Activated CD4-positive, alpha-beta T cell treated with anti-CD3 and anti-CD28 coated beads for 36 hours (primary cell): ENCODE results near the gene FBXL16. TPM values are rescaled to one million over a fixed set of nuclear protein-coding genes. Genes with fewer than 3 reads are reported as not detected.

ENCODE experiments used
- ATAC-seq: fragments of 200-7000 bp; cut with Tn5 transposase; one replicate; pipeline ENCODE4 v1.10.0; 2021; ENCODE audit warnings: mild to moderate bottlenecking, moderate library complexity
- CTCF ChIA-PET: fragments of 350-600 bp; sonication (Branson Sonifier 250); formaldehyde crosslinking; loops from one replicate; lab custom pipeline; 2021; ENCODE audit warnings: antibody characterized with exemption; lab: Charles Lee
- POLR2A ChIA-PET: fragments of 350-600 bp; sonication (Branson Sonifier 250); formaldehyde crosslinking; loops from one replicate; lab custom pipeline; 2021; ENCODE audit warnings: antibody characterized with exemption, inconsistent platforms; lab: Charles Lee
- DNase-seq: peaks from one replicate; pipeline ENCODE4 v3.0.0-alpha.2; 2020
- H3K27ac Mint-ChIP-seq: one replicate; pipeline ENCODE4 v1.8.0; 2021; ENCODE audit warnings: mixed read lengths
- H3K27me3 Mint-ChIP-seq: one replicate; pipeline ENCODE4 v1.8.0; 2021; ENCODE audit warnings: mixed read lengths
- H3K36me3 Mint-ChIP-seq: one replicate; pipeline ENCODE4 v1.8.0; 2021; ENCODE audit warnings: low read depth, mixed read lengths
- H3K4me1 Mint-ChIP-seq: one replicate; pipeline ENCODE4 v1.8.0; 2021; ENCODE audit warnings: mixed read lengths
- H3K4me3 Mint-ChIP-seq: one replicate; pipeline ENCODE4 v1.8.0; 2021; ENCODE audit warnings: mild to moderate bottlenecking, moderate library complexity, mixed read lengths
- H3K9me3 Mint-ChIP-seq: one replicate; pipeline ENCODE4 v1.8.0; 2021; ENCODE audit warnings: low read depth, mixed read lengths
- intact Hi-C, 2 experiments: fragments of 100-400 bp; cut with DNase I in 1 of 2; cut with micrococcal nuclease in 1 of 2; formaldehyde crosslinking; loops; one replicate each; pipeline versions ENCODE4 v1.14.2 to v1.15.1; 2022 to 2024; cut with DNase I, micrococcal nuclease
- total RNA-seq, 2 experiments: library from RNA; stranded (reverse); gene quantifications; one replicate each; pipeline ENCODE4 v1.2.3, GENCODE V29; 2021

Gene FBXL16
- total RNA-seq, 2 experiments from 2014 or later, result 6.1 to 6.8 TPM

GRCh38 chr16:734981-735881 is 29.6 kb upstream of the FBXL16 start:
- CTCF ChIA-PET, result interaction anchor here (0.6 to 2.1 kb wide), 4 partner anchors 8 to 33 kb away, joined by 3 to 15 read pairs (median 5); partner anchors contain the start of gene ANTKMT
- Mint-ChIP-seq H3K36me3 (peaks cover 27% of the 10 kb centered on the region), H3K4me3 (no peak overlapping the region), H3K4me1 (peaks cover 30% of the 10 kb centered on the region), H3K27ac (peak overlapping the region; percentile 49), H3K9me3 (no peaks in the 10 kb centered on the region), H3K27me3 (no peaks in the 10 kb centered on the region)
- POLR2A ChIA-PET, result interaction anchor here (1.3 kb wide), 1 partner anchor 53 kb away, joined by 4 read pairs; the partner anchor contains the start of genes CHTF18 and RPUSD1
- intact Hi-C loops, result loop anchor here in 1 of 2 experiments (5.0 kb wide), 1 partner anchor 577 kb away; no protein-coding TSS in a partner anchor
- DNase-seq (peak; percentile 36), ATAC-seq (no peak)

- no peak overlapping the region for H3K4me3 Mint-ChIP-seq
- DNase-seq, result no peak
- CTCF ChIA-PET, result interaction anchor here (0.7 kb wide), 1 partner anchor 32 kb away, joined by 3 read pairs; no protein-coding TSS in a partner anchor
- POLR2A ChIA-PET, result no interaction called here
- H3K9me3 Mint-ChIP-seq, result no peaks in the 10 kb centered on the region
- no peaks in the 10 kb centered on the region for H3K27me3 Mint-ChIP-seq
- intact Hi-C loops, result loop anchor here in 1 of 2 experiments (5.0 kb wide), 1 partner anchor 578 kb away; no protein-coding TSS in a partner anchor
- H3K27ac Mint-ChIP-seq, result no peak overlapping the region
- no peak for ATAC-seq
- peaks cover 27% of the 10 kb centered on the region for H3K36me3 Mint-ChIP-seq
- H3K4me1 Mint-ChIP-seq, result peaks cover 23% of the 10 kb centered on the region
Observed at GRCh38 chr16:734208-734980, 28.8 kb upstream of the FBXL16 start.

- H3K36me3 Mint-ChIP-seq, result peaks cover 27% of the 10 kb centered on the region
- DNase-seq (peak; percentile 57), ATAC-seq (no peak)
- H3K27ac Mint-ChIP-seq, result no peak overlapping the region
- no peaks in the 10 kb centered on the region for H3K27me3 Mint-ChIP-seq
- H3K4me1 Mint-ChIP-seq, result peaks cover 20% of the 10 kb centered on the region
- H3K9me3 Mint-ChIP-seq, result no peaks in the 10 kb centered on the region
- ChIA-PET CTCF (interaction anchor here (0.5 to 1.1 kb wide), 2 partner anchors 11 to 280 kb away, joined by 3 to 4 read pairs; no protein-coding TSS in a partner anchor), POLR2A (no interaction called here)
- intact Hi-C loops, result loop anchor here in 1 of 2 experiments (5.0 kb wide), 1 partner anchor 579 kb away; no protein-coding TSS in a partner anchor
- no peak overlapping the region for H3K4me3 Mint-ChIP-seq
Observed at GRCh38 chr16:733382-734207, 28.0 kb upstream of the FBXL16 start.

GRCh38 chr16:732936-733335 is 27.3 kb upstream of the FBXL16 start:
- DNase-seq, result peak; percentile 27
- Mint-ChIP-seq H3K27me3 (no peaks in the 10 kb centered on the region), H3K4me3 (no peak overlapping the region), H3K27ac (no peak overlapping the region), H3K4me1 (peaks cover 20% of the 10 kb centered on the region), H3K36me3 (peaks cover 25% of the 10 kb centered on the region), H3K9me3 (no peaks in the 10 kb centered on the region)
- no peak for ATAC-seq
- ChIA-PET CTCF (interaction anchor here (0.5 to 1.1 kb wide), 2 partner anchors 10 to 279 kb away, joined by 3 to 4 read pairs; no protein-coding TSS in a partner anchor), POLR2A (no interaction called here)
- intact Hi-C loops, result loop anchor here in 1 of 2 experiments (5.0 kb wide), 1 partner anchor 579 kb away; no protein-coding TSS in a partner anchor

GRCh38 chr16:732332-732731 is 26.7 kb upstream of the FBXL16 start:
- intact Hi-C loops, result loop anchor here in 1 of 2 experiments (5.0 kb wide), 1 partner anchor 580 kb away; no protein-coding TSS in a partner anchor
- DNase-seq (no peak), ATAC-seq (no peak)
- peaks cover 17% of the 10 kb centered on the region for H3K4me1 Mint-ChIP-seq
- no peak overlapping the region for H3K27ac Mint-ChIP-seq
- H3K36me3 Mint-ChIP-seq, result peaks cover 22% of the 10 kb centered on the region
- CTCF ChIA-PET, result interaction anchor here (0.9 to 1.1 kb wide), 2 partner anchors 9 to 20 kb away, joined by 3 to 4 read pairs; no protein-coding TSS in a partner anchor
- H3K4me3 Mint-ChIP-seq, result no peak overlapping the region
- POLR2A ChIA-PET, result no interaction called here
- no peaks in the 10 kb centered on the region for H3K27me3 Mint-ChIP-seq
- H3K9me3 Mint-ChIP-seq, result no peaks in the 10 kb centered on the region

- ATAC-seq (no peak), DNase-seq (no peak)
- no peaks in the 10 kb centered on the region for H3K27me3 Mint-ChIP-seq
- ChIA-PET POLR2A (no interaction called here), CTCF (interaction anchor here (0.6 to 1.7 kb wide), 2 partner anchors 10 to 1862 kb away, joined by 3 to 7 read pairs; partner anchors contain the start of gene ANTKMT)
- no peaks in the 10 kb centered on the region for H3K9me3 Mint-ChIP-seq
- H3K4me1 Mint-ChIP-seq, result peaks cover 10% of the 10 kb centered on the region
- no peak overlapping the region for H3K27ac Mint-ChIP-seq
- peaks cover 17% of the 10 kb centered on the region for H3K36me3 Mint-ChIP-seq
- no peak overlapping the region for H3K4me3 Mint-ChIP-seq
- intact Hi-C loops, result loop anchor here in 1 of 2 experiments (5.0 kb wide), 1 partner anchor 581 kb away; no protein-coding TSS in a partner anchor
Observed at GRCh38 chr16:730666-731509, 25.3 kb upstream of the FBXL16 start.

GRCh38 chr16:729768-730665 is 24.4 kb upstream of the FBXL16 start:
- DNase-seq, result no peak
- ATAC-seq, result no peak
- no peaks in the 10 kb centered on the region for H3K27me3 Mint-ChIP-seq
- ChIA-PET CTCF (interaction anchor here (0.6 to 1.7 kb wide), 4 partner anchors 9 to 1863 kb away, joined by 3 to 7 read pairs (median 3); partner anchors contain the start of gene ANTKMT), POLR2A (no interaction called here)
- H3K4me3 Mint-ChIP-seq, result no peak overlapping the region
- peaks cover 4% of the 10 kb centered on the region for H3K4me1 Mint-ChIP-seq
- intact Hi-C loops, result loop anchor here in 1 of 2 experiments (5.0 kb wide), 1 partner anchor 582 kb away; no protein-coding TSS in a partner anchor
- peaks cover 13% of the 10 kb centered on the region for H3K36me3 Mint-ChIP-seq
- no peaks in the 10 kb centered on the region for H3K9me3 Mint-ChIP-seq
- H3K27ac Mint-ChIP-seq, result no peak overlapping the region

GRCh38 chr16:728890-729744 is 23.5 kb upstream of the FBXL16 start:
- Mint-ChIP-seq H3K27ac (no peak overlapping the region), H3K4me1 (peaks cover 3% of the 10 kb centered on the region), H3K9me3 (no peaks in the 10 kb centered on the region), H3K36me3 (peaks cover 8% of the 10 kb centered on the region), H3K4me3 (peak overlapping the region; percentile 44), H3K27me3 (no peaks in the 10 kb centered on the region)
- POLR2A ChIA-PET, result no interaction called here
- CTCF ChIA-PET, result interaction anchor here (0.6 to 1.7 kb wide), 4 partner anchors 8 to 785 kb away, joined by 3 to 7 read pairs (median 3); partner anchors contain the start of genes ANTKMT and SOX8
- ATAC-seq, result no peak
- no peak for DNase-seq
- intact Hi-C loops, result loop anchor here in 1 of 2 experiments (1.0 kb wide), 1 partner anchor 34 kb away; no protein-coding TSS in a partner anchor
